Peyer's patch (tissue), 4 donors: Measurements from ENCODE around the gene S100A1.

Experiments used
- POLR2A ChIP-seq, 2 donors: fragments of 450-650 bp; IDR thresholded peaks; one replicate each; pipeline ENCODE4 v1.5.1; 2017; ENCODE audit warnings: antibody characterized with exemption in 2 of 2, mild to moderate bottlenecking in 2 of 2, moderate library complexity in 2 of 2
- TF ChIP-seq, protein P1 (sequence below), 6 experiments: fragments of 450-650 bp in 4 of 6; fragments of 200-600 bp in 2 of 6; sonication (generic) in 1 of 6; IDR thresholded peaks; one replicate each; pipeline ENCODE4 v1.5.1; 2017 to 2019; ENCODE audit warnings: antibody characterized with exemption in 6 of 6, mild to moderate bottlenecking in 3 of 6, moderate library complexity in 1 of 6

DNA sequence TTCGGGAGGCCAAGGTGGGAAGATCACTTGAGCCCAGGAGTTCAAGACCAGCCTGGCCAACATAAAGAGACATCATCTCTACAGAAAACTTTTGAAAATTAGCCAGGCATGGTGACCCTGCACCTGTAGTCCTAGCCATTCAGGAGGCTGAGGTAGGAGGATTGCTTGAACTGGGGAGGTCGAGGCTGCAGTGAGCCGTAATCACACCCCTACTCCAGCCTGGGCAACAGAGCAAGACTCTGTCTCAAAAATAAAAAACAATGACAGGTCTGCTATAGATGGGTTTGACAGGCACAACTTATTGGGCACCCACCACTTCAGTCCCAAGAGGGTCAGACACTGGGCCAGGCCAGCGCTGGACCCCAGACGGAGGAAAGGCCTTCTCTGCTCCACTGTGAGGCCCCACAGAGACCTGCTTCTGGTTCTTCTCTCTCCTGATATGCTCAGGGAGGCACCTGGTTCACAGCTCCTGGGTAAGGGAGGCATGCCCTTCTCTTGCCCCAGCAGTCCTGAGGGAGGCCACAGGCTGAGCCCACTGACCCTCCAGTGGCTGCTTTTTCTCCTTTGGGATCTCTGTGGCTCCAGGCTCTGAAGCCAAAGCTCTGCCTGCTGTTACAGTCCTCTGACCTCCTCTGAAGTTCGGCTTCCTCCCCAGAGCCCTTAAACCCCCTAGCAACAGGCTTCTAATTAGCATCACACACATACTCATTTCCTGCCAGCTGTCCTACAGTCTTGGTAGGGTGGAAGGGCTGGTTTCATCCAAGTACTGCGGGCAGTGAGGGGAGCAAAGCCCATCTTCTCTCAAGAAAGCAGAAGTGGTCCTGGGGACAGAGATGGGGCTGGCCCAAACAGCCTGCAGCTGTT lies 29.7 kb upstream of the S100A1 start:
- TF ChIP-seq, protein P1, sequence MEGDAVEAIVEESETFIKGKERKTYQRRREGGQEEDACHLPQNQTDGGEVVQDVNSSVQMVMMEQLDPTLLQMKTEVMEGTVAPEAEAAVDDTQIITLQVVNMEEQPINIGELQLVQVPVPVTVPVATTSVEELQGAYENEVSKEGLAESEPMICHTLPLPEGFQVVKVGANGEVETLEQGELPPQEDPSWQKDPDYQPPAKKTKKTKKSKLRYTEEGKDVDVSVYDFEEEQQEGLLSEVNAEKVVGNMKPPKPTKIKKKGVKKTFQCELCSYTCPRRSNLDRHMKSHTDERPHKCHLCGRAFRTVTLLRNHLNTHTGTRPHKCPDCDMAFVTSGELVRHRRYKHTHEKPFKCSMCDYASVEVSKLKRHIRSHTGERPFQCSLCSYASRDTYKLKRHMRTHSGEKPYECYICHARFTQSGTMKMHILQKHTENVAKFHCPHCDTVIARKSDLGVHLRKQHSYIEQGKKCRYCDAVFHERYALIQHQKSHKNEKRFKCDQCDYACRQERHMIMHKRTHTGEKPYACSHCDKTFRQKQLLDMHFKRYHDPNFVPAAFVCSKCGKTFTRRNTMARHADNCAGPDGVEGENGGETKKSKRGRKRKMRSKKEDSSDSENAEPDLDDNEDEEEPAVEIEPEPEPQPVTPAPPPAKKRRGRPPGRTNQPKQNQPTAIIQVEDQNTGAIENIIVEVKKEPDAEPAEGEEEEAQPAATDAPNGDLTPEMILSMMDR (IDR thresholded peaks at IDR 0.05) = no peak
- TF ChIP-seq POLR2A (IDR thresholded peaks at IDR 0.05) = no peak
